GM20431 (cell line): ENCODE results near the gene CCDC93.
"Not testable (repeated sequence)": the region's sequence is repeated elsewhere in the genome, so short reads cannot be mapped to it uniquely, and the experiment has no call there.

ENCODE experiments used
- in situ Hi-C: fragments of 300-500 bp; cut with MseI, MboI; formaldehyde crosslinking; loops from one replicate; pipeline ENCODE4 v1.15.0; 2020; ENCODE audit warnings: low sequenced_read_pairs; ENCODE audit not compliant: unreplicated experiment

CCDC93 gene

DNA sequence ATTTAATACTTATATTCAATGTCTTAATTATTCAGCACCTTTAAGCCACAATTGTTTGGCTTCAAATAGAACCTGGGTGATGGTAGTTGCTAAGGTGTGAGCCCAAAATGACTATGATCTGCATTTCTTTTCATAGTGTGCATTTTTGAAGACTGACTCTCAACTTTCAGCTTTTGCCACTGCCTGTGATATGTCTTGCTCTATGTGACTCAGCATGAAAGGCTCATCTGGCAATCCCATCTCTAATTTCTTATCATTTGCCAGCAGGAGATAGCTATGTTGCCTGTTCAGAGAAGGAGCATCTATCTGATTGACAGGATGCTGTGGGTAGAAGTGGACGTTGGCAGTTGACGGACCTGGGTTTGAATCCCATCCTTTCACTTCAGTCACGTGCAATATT, 34.5 kb upstream of the CCDC93 start:
- in situ Hi-C loops, result no loop called here

DNA sequence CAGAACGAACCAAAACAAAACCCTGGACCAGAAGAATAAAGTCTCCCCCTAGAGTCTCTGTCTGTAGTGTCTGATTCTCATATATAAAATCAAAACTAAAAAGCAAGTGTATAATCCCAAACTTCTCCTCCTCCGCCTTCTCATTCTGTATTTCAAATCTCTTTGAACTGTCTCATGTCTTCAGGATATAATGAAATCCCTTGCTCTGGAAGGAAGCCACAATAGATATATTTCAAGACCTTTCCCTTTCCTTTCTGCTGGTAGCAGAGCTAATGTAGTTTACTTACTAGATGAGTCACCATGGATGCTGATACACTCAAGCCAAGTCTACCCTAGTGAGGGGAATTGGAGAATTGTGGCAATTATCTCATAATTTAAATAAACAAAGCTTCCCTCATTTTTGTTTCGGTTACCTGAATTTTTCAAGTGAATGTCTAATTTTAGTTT, 33.5 kb upstream of the CCDC93 start:
- in situ Hi-C loops, result no loop called here

DNA sequence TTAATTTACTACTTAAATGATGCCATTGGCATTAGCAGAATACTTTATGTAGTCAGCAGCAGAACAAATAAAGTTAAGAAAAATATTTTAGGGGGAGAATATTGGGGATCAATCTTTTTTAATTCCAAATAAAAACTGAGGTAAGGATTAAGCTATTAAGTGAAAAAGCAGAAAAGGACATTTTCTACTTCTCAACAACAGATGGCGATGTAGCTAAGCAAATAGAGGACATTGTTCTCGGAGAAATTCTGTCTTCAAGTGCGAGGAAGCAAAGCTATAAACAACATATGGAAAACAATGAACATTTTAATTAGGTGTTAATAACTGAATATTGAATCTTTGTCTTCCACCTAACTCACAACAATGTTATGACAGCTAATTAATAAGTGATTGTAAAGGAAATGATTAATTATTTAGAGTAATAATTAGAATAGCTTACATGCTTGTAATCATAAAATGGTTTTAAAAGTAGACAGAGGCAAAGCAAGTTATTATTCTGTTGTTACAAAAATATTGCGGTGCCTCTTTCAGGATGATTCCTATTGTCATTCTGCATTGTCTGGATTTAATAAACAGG, 32.9 kb upstream of the CCDC93 start:
- in situ Hi-C loops, result no loop called here

DNA sequence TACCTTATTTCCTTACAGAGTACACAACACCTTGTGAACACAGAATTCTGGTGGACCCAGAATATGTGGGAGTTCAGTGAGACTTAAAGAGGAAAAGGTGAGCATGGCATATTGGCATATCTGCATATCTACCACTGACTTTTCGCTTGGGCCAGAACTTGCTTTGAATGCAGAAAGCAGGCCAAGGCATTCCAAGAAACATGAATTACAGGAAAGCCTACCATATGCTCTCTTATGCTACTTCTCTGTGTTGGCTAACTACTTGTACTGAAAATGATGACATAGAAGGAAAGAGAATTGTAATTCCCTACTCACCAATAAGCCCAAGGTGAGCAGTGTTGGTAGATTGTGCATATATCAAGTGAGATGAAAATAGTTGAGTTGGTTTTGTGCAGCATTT, 31.4 kb upstream of the CCDC93 start:
- in situ Hi-C loops, result no loop called here

DNA sequence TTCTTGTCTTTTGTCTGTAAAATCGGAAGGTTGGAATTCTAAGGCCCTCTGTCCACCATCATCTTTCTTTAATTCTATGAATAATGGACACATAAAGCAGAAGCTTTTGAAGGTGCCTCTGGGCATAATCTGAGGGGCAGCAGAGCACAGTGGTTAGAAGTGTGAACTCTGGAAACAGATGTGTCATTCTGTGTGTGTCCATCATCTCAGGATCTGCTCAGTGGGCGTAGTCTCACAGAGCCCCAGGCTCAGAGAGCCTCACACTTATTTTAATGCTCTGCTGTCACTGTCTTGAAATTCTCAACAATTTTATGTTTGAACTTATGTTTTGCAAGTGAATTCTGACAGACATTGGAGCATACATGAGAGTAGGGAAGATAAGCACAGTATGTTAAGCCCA, 31.0 kb upstream of the CCDC93 start:
- in situ Hi-C loops, result no loop called here

DNA sequence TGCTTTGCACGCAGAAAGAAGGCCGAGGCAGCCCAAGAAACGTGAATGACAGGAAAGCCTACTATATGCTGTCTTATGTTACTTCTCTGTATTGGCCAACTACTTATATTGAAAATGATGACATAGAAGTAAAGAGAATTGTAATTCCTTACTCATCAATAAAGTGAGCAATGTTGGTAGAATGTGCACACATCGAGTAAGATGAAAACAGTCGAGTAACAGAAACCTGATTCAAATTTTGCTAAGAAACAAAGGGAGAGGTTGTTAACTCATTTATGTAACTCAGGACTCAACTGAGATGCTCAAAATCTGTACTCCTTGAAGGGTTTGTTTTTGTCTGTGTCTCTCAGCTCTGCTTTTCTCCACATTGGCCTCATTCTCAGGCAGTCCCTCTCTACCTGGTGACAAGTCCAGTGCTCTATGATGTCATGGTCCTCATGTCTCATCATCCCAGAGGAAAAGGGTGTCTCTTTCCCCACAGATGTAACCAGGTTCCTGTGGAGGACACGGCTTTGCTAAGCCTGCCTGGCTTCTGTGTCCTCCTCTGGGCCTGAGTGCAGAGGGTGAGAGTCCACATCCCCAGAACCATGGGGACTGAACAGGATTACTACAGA, 30.3 kb upstream of the CCDC93 start:
- in situ Hi-C loops, result no loop called here

DNA sequence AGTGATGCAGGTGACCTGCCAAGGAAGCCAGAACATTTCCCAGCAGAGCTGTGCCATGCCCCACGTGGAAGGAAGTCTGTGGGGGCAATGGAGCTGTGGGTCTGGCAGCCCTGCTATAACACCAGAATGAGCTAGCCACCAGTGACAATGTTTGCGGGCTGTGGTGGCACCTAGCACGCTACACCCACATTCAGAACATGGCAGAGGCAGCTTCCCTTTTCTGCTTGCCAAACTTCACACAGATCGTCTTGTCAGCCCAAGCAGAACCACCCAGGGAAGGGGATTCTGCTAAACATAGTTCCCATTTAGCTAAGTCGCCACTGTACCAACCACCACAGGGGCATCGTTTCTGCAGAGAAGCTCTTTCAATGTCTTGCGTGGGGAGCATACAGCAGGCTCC, 27.0 kb upstream of the CCDC93 start:
- in situ Hi-C loops, result no loop called here

DNA sequence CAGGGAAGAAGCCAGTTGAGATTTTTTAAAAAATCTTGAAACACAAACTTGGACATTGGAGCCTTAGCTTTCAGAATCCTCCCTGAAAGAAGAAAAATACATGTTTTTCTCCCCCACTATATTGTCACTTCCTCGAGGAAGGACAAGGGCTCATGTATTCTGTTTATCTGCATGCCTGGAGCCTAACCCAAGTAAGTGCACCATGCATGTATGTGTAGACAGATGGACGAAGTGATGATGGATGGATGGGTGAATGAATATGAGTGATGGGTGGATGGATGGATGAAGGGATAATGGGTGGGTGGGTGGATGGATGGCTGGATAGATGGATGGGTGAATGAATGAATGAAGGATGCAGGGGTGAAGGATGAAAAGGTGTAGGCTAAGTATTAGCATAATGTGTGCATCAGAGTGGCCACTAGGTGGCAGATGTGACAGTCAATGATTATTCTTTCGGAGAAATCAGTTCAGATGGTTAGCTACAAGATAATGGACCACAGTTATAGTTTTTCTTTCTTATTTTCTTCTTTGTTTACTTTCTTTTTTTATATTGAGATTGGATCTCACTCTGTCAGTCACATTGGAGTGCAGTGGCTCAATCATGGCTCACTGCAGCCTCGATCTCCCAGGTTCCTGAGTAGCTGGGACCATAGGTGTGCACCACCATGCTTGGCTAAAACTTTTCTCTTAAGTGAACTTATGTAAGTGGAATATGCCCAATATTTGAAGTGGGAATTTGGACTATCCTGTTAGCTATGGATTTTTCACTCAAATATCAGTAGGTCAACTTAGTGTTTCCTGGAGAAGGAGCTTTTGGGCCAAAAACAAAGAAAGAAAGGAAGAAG, 18.5 kb upstream of the CCDC93 start:
- in situ Hi-C loops, result no loop called here

DNA sequence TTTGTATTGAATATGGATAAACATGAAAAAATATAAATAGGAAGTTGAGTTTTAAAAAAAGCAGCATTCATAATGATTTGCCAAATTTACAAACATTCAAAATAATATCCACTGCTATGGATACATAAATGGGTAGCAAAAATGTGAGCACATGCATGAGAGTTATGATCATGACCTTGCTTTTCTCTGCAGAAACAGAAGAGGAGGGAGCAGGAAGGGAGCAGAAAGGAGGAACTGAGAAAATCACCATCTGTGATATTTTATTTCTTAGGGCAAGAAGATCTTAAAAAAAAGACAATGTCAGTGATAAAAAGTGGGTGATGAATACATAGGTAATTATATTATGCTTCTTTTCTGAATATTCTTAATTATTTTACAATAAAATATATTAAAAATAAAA, 17.7 kb upstream of the CCDC93 start:
- in situ Hi-C loops, result no loop called here

DNA sequence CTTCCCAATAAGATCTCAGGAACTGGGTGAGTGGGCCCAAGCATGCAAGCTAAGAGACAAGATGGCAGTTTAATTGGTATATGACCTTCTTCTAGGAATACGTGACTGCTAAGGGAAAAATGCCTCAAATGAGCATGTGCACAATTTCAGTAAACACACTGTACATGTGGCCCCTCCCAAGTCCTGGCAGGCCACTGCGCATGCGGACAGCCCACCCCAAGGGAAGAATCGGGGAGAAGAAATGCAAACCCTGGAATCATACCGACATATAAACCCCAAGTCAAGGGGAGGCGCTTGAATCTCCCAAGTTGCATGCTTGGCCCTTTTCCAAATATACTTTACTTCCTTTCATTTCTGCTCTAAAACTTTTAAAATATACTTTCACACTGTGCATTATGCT, 15.2 kb upstream of the CCDC93 start:
- in situ Hi-C loops, result no loop called here

DNA sequence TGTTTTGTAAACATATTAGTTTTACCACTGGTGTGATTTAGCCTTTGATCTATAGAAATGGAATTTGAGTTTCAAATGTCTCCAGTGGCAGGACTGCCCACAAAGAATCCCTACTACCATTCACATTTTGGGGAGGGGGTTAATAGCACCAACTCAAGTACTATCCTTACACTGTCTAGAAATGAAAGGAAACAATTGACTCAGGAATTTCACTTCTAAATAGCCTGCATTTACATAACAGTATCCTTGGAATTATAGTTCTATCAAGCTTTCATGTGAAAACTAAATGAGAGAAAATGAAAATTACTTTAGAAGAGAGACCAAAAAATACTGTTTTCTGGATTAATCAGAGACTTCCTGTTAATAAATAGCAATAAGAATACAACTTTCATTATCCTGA, 7.5 kb upstream of the CCDC93 start:
- in situ Hi-C loops, result no loop called here

DNA sequence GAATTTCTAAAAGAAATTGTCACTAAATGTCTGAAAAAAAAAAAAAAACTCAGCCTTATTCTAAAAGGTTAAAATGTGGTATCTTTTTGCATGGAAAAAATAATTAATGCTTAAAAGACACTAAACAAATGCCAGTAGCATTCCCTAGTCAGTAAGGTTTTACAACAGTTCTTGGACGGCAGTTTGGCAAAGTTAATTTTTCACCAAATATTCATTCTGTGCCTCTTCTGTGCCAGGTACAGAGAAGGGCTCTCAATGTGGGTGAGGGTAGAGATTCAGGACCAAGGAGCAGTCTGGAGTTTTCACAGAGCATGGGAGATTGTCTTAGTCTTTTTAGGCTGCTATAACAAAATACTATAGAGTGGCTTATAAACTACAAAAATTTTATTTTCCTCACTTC, 6.0 kb upstream of the CCDC93 start:
- in situ Hi-C loops, result no loop called here

DNA sequence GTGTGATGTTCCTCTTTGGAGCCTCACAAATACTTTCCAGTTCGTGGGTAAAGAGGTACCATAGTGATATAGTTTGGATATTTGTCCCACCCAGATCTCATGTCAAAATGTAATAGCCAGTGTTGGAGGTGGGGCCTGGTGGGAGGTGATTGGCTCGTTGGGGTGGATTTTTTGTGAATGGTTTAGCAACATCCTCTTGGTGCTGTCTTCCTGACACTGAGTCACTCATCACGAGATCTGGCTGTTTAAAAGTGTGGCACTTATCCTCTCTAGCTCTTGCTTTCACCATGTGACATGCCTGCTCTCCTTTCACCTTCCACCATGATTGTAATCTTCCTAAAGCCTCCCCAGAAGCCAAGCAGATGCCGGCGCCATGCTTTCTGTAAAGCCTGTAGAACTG, 3.0 kb upstream of the CCDC93 start:
- in situ Hi-C loops, result no loop called here

DNA sequence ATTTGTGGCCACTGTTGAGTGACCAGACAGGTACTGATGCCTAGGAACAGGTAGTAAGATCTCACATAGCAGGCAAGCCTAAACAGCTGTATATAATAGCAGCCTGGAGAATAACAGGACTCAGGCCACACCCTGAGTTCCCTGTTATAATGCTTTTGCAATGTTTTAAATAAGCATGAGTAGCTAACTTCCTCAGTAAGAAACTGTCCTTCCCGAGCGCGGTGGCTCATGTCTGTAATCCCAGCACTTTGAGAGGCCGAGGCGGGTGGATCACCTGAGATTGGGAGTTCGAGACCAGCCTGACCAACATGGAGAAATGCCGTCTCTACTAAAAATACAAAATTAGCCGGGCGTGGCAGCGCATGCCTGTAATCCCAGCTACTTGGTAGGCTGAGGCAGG, 1.9 kb upstream of the CCDC93 start:
- in situ Hi-C loops, result not testable (repeated sequence)

DNA sequence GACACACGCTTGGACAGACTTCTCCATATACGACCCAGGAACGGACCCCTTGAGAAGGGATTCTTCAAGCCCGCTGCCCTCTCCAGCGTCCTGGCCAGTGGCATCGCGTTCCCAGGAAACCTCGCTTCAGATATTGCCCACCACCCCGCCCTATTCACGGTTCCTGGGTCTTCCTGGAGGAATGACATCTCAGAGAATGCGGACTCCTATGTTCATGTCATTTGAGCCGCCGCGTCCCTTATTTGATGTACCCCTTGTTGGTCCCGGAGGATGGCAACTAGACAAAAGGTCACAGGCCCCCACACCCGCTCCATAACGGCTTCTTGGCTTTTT, 588 bp upstream of the CCDC93 start:
- in situ Hi-C loops, result no loop called here

DNA sequence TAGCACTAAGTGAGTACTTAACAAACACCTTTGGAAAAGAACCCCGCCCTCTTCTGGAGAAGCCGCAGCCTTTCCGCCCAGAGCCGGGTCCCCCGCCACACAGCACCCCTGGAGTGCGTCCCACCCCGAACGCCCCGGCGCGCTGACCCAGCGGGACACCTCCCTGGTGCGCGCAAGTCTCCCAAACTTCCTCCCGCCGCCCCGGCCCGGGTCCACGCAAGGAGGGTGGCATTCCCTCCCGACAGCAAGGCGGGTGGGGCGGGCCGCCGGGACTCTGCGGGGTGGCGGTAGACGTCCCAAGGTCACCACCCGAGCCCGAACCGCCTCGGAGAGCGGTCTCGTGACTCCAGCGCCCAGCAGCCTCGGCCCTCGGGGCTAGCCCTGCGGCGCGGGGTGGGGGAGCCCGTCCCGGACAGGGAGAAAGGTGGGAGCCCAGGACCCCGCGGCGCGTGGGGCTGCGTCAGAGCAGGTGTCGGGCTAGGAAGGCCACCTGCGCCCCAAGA, 598 bp downstream of the CCDC93 start:
- in situ Hi-C loops, result no loop called here

DNA sequence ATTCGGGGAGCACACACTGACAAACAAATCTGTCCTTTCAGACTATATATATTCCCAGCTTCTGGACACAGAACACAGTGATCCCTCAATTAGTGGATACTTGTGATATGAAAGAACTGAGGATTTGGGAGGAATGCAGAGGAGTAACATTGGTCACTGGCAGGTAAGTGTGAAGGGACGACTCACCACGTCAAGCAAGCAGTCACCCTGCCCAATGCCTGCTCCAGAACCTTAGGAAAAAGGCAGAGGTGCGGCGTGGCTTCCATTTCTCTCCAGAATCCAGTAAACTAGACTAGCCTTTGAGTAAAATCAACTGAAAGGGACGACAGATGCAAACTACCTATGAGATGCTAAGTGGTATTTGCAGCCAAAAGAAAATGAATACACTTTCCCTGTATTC, 1.1 kb downstream of the CCDC93 start:
- in situ Hi-C loops, result no loop called here

DNA sequence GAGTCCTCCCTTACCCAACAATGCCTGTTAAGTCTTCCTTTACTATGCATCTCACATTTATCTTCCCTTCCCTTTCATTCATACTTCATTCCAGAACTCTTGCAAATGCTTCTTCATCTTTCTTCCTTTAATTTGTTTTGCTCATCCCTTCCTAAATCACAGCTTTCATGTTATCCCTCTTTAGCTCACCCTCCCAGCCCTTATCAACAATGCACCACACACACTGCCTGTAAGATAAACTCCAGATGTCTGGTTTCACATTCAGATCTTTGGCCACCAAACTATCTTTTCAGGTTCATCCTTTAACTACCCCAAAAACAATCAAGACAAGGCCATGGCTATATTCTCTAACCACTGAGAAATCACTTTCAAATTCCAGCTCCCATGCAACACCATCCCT, 3.4 kb downstream of the CCDC93 start:
- in situ Hi-C loops, result no loop called here

DNA sequence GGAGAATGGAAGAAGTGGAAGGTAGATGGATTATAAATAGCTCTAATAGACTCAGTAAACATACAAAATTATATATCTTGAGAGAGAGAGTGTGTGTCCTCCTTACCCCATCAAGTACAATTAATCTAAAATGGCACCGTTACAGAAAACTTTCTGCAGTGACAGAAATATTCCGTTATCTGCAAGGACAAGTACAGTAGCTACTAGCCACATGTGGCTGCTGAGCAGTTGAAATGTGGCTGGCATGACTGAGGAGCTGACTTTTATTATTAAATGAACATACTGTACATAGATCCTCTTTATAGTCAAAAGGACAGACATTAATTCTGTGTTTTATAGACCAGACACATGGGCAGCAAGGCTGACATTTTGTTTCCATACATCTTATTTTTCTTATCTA, 7.0 kb downstream of the CCDC93 start:
- in situ Hi-C loops, result no loop called here

DNA sequence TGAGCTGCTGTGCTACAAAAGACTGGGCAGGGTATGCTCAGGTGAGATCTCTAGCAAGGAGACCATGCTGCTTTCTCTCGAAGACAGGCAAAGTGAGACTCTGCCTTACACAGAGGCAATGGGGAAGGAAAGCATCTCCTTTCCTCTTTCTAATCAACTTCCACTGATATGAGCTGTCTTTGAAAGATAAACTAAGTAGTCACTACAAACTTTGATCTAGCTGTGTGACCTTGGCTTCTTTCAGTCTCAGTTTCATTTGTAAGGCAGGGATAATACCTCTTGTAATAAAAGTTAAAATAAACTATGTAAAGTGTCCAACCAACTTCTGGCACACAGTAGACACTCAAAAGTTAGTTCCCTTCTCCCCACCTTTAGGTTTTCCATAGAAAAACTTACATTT, 7.5 kb downstream of the CCDC93 start:
- in situ Hi-C loops, result no loop called here

DNA sequence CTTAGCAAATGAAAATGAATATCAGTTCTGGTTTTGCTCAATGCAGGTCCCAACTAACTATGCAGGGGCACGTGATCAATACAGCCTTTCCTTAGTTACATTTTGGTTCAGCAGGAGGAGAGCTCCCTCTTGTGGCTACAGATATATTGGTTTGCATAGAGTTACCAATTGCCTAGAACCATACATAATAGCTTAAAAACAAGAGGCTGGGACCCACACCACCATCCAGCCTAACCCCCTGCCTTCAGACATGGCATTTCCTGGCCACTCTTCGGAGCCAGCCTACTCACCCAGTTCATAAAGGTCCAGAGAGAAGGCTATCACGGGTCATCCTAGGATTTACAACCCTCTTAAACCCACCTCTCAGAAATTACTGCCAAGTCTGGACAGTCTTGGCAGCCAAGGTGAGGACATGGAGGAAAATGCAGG, 10.5 kb downstream of the CCDC93 start:
- in situ Hi-C loops, result no loop called here
